Left ventricle myocardium inferior (tissue), 1 donor: ENCODE results near the gene CFAP46. TPM values are rescaled to one million over a fixed set of nuclear protein-coding genes. Genes with fewer than 3 reads are reported as not detected.

ENCODE experiments used
- DNase-seq: peaks from one replicate; pipeline ENCODE4 v3.0.0-alpha.2; 2020
- H3K27ac ChIP-seq: fragments of 200-600 bp; replicated peaks from 2 replicates; pipeline ENCODE4 v1.8.0; 2021
- H3K27me3 ChIP-seq: fragments of 200-600 bp; 2 replicates; pipeline ENCODE4 v1.8.0; 2021; ENCODE audit warnings: low read depth
- H3K36me3 ChIP-seq: fragments of 200-600 bp; 2 replicates; pipeline ENCODE4 v1.8.0; 2021
- H3K4me1 ChIP-seq: fragments of 200-600 bp; 2 replicates; pipeline ENCODE4 v1.8.0; 2021
- H3K4me3 ChIP-seq: fragments of 200-600 bp; 2 replicates; pipeline ENCODE4 v1.8.0; 2021; ENCODE audit warnings: mild to moderate bottlenecking, moderate library complexity
- H3K9me3 ChIP-seq: fragments of 200-600 bp; replicated peaks from 2 replicates; pipeline ENCODE4 v1.8.0; 2021
- intact Hi-C: fragments of 100-400 bp; cut with micrococcal nuclease; formaldehyde crosslinking; loops from one replicate; pipeline ENCODE4 v1.11.0; 2022
- total RNA-seq: library from RNA; stranded (reverse); fragmentation: NEBNext Ultra II Directional; extraction: Animal tissue kit (Norgen Biotek cat#: 25700); gene quantifications from one replicate; pipeline ENCODE4 v1.2.1, GENCODE V29; 2021
- TF ChIP-seq, protein P1 (sequence below): fragments of 200-600 bp; IDR thresholded peaks from 2 replicates; pipeline ENCODE4 v1.8.0; 2021; ENCODE audit warnings: antibody characterized with exemption, mild to moderate bottlenecking, borderline replicate concordance
- donor health status: DM: no; HTN: yes; CAD: no; lungs with severe emphysema.

Gene CFAP46
- total RNA-seq, 1 donor from 2014 or later, result 0.99 TPM

DNA sequence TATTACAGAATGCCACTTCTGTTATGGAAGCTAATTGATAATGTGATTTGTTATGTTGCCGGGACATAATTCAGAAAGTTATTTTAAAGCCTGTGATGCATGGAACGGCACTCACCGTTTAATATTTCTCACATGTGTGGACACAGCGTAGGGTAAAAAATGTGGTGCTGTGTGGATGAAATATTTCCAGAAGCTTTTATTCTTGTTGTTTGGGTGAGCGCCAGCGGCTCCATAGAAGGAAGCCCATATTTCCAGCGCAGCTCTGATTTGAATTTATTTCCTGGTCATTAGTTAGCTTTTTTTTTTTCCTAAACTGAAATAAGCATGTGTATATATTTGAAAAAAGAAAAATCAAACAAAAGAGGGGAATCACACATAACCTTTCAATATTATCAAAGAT, 136.3 kb downstream of the CFAP46 start:
- no peak for DNase-seq
- H3K4me1 ChIP-seq, result no peaks in the 10 kb centered on the region
- H3K4me3 ChIP-seq, result no peak overlapping the region
- H3K27ac ChIP-seq, result no peak overlapping the region
- TF ChIP-seq, protein P1, sequence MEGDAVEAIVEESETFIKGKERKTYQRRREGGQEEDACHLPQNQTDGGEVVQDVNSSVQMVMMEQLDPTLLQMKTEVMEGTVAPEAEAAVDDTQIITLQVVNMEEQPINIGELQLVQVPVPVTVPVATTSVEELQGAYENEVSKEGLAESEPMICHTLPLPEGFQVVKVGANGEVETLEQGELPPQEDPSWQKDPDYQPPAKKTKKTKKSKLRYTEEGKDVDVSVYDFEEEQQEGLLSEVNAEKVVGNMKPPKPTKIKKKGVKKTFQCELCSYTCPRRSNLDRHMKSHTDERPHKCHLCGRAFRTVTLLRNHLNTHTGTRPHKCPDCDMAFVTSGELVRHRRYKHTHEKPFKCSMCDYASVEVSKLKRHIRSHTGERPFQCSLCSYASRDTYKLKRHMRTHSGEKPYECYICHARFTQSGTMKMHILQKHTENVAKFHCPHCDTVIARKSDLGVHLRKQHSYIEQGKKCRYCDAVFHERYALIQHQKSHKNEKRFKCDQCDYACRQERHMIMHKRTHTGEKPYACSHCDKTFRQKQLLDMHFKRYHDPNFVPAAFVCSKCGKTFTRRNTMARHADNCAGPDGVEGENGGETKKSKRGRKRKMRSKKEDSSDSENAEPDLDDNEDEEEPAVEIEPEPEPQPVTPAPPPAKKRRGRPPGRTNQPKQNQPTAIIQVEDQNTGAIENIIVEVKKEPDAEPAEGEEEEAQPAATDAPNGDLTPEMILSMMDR, result no peak
- H3K27me3 ChIP-seq, result peaks cover 73% of the 10 kb centered on the region
- H3K36me3 ChIP-seq, result no peaks in the 10 kb centered on the region
- intact Hi-C loops, result no loop called here
- peaks cover 6% of the 10 kb centered on the region for H3K9me3 ChIP-seq

DNA sequence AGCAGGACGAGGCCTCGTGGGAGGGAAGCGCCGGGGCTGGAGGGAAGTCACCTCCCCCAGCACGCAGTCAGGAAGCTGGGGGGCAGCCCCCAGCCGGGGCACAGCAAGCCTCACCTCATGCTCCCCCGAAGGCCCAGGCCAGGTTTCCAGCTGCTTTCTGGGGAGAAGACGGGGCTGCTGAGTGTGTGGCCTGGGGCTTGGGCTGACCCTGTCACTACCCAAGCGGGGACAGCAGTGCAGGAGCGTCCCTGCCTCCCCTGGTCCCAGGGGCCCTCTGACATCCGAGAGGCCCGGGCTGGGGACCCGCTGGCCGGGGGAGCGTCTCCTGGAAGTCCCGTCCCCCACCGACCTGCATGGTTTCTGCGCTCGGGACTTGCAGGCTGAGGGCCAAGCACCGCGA, 136.8 kb downstream of the CFAP46 start:
- Histone ChIP-seq H3K4me1 (no peaks in the 10 kb centered on the region), H3K9me3 (peaks cover 6% of the 10 kb centered on the region), H3K27me3 (peaks cover 68% of the 10 kb centered on the region), H3K27ac (no peak overlapping the region), H3K36me3 (no peaks in the 10 kb centered on the region), H3K4me3 (no peak overlapping the region)
- TF ChIP-seq, protein P1, result no peak
- DNase-seq, result no peak
- intact Hi-C loops, result no loop called here

DNA sequence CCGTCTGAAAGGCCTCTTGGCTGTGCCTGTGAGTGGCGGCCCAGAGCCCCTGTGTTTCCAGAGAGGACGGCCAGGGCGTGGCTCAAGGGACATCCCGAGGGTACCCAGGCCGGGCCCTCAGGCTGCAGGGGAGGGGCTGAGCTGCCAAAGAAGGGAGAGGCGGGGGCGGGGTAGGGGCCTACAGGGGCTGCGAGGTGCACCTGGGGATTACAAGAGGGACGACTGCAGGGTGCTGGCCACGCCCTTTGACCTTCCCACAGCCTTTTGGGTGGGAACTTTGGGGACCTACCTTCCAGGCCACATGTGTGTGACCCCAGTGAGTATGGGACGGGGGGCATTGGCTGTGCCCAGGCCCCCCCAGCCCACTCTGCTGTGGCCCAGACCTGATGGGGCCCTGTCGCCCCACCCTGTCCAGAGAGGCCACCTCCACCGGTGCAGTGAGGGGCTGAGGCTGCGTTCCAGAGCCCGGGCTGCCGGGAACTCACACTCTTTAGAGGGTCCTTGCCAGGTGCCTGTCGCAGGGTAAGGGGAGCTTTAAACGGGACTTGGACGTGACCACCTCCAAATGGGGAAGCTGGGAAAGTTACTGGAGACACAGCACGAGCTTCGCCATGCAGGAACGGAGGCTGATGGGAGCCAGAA, 137.5 kb downstream of the CFAP46 start:
- intact Hi-C loops, result no loop called here
- no peak for DNase-seq
- H3K9me3 ChIP-seq, result peaks cover 6% of the 10 kb centered on the region
- TF ChIP-seq, protein P1, result no peak
- peaks cover 61% of the 10 kb centered on the region for H3K27me3 ChIP-seq
- no peak overlapping the region for H3K4me3 ChIP-seq
- H3K4me1 ChIP-seq, result no peaks in the 10 kb centered on the region
- no peak overlapping the region for H3K27ac ChIP-seq
- H3K36me3 ChIP-seq, result no peaks in the 10 kb centered on the region

DNA sequence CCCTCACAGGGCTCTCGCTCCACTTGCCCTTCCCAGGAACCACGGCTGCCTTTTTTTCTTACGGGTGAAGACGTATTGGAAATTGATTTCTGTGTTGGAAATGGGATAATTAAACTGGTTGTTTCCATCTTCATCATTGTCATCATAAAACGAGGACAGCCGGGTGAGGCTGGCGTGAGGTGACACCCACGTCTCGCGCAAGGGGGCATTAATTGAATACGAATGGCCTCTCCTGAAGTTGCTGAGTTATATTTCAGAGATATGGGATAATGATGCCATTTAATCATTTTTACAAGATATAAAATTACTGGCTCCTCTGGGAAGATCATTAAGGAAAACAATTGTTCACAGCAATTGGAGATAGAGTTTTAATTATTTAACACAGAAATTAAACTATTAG, 138.1 kb downstream of the CFAP46 start:
- DNase-seq, result no peak
- intact Hi-C loops, result no loop called here

DNA sequence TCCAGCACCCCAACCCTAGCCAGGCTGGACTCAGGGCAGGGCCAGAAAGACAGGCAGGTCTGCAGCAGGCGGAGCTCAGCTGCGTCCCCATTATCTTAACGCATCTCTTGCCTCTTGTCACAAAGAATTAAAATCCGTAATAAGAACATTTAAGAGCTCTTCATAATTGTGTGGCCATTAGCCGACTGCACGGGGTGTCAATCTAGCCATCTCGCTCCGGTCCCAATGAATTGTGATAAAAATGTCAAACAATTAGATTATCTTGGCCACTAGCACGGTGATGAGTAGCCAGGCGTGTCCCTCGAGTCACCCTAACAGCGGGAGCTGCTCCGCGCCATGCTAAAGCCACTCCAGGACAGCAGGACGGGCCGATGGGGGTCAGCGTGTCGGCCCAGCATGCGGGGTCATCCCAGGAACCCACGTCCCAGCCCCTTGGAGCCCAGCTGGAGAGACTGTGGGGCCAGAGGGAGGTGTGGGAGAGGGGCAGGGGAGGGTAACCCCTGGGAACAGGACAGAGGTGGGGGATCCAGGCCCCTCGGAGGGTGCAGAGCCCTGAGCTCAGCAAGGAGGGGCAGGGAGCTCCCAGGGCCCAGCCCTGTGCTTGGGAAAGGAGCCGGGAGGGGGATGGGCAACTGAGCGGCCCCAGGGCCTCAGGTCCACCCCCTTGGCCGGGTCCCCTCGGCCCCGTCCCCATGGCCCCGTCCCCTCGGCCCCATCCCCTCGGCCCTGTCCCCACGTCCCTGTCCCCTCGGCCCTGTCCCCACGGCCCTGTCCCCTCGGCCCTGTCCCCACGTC, 138.8 kb downstream of the CFAP46 start:
- no peaks in the 10 kb centered on the region for H3K4me1 ChIP-seq
- H3K36me3 ChIP-seq, result no peaks in the 10 kb centered on the region
- intact Hi-C loops, result no loop called here
- DNase-seq, result no peak
- no peak overlapping the region for H3K4me3 ChIP-seq
- peaks cover 48% of the 10 kb centered on the region for H3K27me3 ChIP-seq
- peaks cover 6% of the 10 kb centered on the region for H3K9me3 ChIP-seq
- no peak overlapping the region for H3K27ac ChIP-seq
- TF ChIP-seq, protein P1, result no peak

More for the DNA sequence above, 138.1 kb downstream of the CFAP46 start:
- Histone ChIP-seq H3K9me3 (peaks cover 6% of the 10 kb centered on the region), H3K36me3 (no peaks in the 10 kb centered on the region), H3K4me3 (no peak overlapping the region), H3K27me3 (peaks cover 55% of the 10 kb centered on the region), H3K27ac (no peak overlapping the region), H3K4me1 (no peaks in the 10 kb centered on the region)
- TF ChIP-seq, protein P1, result no peak
